ENCODE data around the gene COL4A2.

DNA sequence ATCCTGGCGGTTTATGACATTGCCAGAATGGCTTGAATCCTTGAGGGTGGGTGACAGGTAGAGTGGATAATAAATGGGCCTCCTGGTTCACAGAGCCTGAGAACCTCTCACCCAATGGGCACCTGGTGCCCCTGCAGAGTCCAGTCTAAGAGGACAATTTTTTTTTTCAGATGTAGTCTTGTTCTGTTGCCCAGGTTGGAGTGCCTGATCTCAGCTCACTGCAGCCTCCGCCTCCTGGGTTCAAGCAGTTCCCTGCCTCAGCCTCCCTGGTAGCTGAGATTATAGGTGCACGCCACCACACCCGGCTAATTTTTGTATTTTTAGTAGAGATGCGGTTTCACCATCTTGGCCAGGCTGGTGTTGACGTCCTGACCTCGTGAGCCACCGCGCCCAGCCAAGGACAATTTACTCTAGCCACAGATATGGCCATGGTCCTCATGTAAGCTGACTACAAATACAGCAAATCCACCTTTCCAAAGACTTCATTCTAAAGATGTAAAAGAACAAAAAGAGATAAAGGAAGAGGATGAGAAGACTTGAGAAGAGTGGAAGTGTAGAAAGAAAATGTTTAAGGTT is 33.0 kb downstream of the COL4A2 start:
- TF ChIP-seq NR2F2 (IDR thresholded peaks at IDR 0.05) (no peak), YY1 (IDR thresholded peaks at IDR 0.05) (no peak), RAD21 (IDR thresholded peaks at IDR 0.05) (no peak), HNF4G (IDR thresholded peaks at IDR 0.05) (no peak), TAF1 (conservative IDR thresholded peaks at IDR 0.05) (no peak), SP1 (IDR thresholded peaks at IDR 0.05) (no peak), HNF4A (conservative IDR thresholded peaks at IDR 0.05) (no peak), FOXA1 (IDR thresholded peaks at IDR 0.05) (no peak), JUND (IDR thresholded peaks at IDR 0.05) (no peak)
- TF ChIP-seq, protein P1, sequence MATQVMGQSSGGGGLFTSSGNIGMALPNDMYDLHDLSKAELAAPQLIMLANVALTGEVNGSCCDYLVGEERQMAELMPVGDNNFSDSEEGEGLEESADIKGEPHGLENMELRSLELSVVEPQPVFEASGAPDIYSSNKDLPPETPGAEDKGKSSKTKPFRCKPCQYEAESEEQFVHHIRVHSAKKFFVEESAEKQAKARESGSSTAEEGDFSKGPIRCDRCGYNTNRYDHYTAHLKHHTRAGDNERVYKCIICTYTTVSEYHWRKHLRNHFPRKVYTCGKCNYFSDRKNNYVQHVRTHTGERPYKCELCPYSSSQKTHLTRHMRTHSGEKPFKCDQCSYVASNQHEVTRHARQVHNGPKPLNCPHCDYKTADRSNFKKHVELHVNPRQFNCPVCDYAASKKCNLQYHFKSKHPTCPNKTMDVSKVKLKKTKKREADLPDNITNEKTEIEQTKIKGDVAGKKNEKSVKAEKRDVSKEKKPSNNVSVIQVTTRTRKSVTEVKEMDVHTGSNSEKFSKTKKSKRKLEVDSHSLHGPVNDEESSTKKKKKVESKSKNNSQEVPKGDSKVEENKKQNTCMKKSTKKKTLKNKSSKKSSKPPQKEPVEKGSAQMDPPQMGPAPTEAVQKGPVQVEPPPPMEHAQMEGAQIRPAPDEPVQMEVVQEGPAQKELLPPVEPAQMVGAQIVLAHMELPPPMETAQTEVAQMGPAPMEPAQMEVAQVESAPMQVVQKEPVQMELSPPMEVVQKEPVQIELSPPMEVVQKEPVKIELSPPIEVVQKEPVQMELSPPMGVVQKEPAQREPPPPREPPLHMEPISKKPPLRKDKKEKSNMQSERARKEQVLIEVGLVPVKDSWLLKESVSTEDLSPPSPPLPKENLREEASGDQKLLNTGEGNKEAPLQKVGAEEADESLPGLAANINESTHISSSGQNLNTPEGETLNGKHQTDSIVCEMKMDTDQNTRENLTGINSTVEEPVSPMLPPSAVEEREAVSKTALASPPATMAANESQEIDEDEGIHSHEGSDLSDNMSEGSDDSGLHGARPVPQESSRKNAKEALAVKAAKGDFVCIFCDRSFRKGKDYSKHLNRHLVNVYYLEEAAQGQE (IDR thresholded peaks at IDR 0.05) = no peak
- TF ChIP-seq, protein P2, sequence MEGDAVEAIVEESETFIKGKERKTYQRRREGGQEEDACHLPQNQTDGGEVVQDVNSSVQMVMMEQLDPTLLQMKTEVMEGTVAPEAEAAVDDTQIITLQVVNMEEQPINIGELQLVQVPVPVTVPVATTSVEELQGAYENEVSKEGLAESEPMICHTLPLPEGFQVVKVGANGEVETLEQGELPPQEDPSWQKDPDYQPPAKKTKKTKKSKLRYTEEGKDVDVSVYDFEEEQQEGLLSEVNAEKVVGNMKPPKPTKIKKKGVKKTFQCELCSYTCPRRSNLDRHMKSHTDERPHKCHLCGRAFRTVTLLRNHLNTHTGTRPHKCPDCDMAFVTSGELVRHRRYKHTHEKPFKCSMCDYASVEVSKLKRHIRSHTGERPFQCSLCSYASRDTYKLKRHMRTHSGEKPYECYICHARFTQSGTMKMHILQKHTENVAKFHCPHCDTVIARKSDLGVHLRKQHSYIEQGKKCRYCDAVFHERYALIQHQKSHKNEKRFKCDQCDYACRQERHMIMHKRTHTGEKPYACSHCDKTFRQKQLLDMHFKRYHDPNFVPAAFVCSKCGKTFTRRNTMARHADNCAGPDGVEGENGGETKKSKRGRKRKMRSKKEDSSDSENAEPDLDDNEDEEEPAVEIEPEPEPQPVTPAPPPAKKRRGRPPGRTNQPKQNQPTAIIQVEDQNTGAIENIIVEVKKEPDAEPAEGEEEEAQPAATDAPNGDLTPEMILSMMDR (IDR thresholded peaks at IDR 0.05; ENCODE audit: low read depth, low read length, missing input control) = no peak
- TF ChIP-seq, protein P3, sequence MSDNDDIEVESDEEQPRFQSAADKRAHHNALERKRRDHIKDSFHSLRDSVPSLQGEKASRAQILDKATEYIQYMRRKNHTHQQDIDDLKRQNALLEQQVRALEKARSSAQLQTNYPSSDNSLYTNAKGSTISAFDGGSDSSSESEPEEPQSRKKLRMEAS (IDR thresholded peaks at IDR 0.05) = no peak
- TF ChIP-seq, protein P4, sequence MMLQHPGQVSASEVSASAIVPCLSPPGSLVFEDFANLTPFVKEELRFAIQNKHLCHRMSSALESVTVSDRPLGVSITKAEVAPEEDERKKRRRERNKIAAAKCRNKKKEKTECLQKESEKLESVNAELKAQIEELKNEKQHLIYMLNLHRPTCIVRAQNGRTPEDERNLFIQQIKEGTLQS (IDR thresholded peaks at IDR 0.05) = no peak

All from liver (tissue), 3 donors.